ACHN (cell line): ENCODE data around the gene SIRT4.
"Not testable (repeated sequence)": the region's sequence is repeated elsewhere in the genome, so short reads cannot be mapped to it uniquely, and the experiment has no call there.

Experiments
- DNase-seq: peaks from one replicate; pipeline ENCODE4 v3.0.0-alpha.2; 2015
- in situ Hi-C: cut with HindIII; loops from 2 replicates; pipeline ENCODE4 v1.10.0; 2017; ENCODE audit warnings: low sequenced_read_pairs, low pct_ligation_motif_present, low pct_unique_long_range_greater_than_20kb

SIRT4 gene

DNA sequence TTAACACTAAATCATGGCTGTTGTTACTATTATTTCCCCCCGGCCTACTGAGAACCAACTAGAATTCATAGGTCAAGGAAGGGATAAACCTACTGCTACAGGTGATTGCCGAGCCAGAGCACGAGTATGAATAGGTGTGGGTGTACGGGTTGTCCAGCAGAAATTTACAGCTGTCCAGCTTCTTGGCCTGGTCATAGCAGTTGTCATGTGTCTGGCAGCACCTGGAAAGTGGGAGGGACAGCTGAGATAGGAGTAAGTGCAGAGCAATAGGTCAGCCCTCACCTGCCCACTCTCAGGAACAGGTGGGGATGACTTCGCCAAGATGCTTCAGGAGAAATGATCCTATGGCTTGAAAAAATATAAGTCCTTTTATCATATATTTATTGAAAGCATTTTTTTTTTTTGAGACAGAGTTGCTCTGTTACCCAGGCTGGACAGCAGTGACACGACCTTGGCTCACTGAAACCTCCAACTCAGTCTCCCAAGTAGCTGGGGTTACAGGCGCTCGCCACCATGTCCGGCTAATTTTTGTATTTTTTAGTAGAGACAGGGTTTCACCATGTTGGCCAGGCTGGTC lies 22.8 kb downstream of the SIRT4 start:
- in situ Hi-C loops = loop anchor here (25.0 kb wide), 1 partner anchor 112 kb away; the partner anchor contains the start of genes COX6A1, GATC and TRIAP1
- DNase-seq = no peak

DNA sequence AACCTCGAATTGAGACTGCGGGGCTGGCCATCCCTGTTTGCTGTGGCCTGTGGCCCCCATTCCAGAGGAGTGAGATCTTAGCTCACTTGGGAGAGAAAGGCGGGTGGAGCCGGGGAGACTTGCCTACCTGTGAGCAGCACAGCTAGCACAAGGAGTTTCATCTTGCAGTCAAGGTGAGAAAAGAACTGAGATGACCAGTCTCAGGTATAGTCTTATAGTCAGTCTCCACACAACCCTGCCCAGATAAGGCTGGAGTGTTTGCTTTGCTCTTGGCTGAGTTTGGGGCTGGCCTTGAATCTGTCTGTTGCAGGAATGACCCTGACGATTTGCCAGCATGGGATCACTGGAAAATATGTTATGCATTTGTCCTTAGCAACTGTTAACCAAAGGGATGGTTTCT lies 25.5 kb downstream of the SIRT4 start, which contains the start of gene PLA2G1B:
Gene PLA2G1B (minus strand): TSS at position 187 of the 400 bp plus-strand sequence. CDS start 26 bp downstream, at position 161.
- DNase-seq = no peak
- in situ Hi-C loops = loop anchor here (25.0 kb wide), 1 partner anchor 110 kb away; the partner anchor contains the start of genes COX6A1, GATC and TRIAP1

DNA sequence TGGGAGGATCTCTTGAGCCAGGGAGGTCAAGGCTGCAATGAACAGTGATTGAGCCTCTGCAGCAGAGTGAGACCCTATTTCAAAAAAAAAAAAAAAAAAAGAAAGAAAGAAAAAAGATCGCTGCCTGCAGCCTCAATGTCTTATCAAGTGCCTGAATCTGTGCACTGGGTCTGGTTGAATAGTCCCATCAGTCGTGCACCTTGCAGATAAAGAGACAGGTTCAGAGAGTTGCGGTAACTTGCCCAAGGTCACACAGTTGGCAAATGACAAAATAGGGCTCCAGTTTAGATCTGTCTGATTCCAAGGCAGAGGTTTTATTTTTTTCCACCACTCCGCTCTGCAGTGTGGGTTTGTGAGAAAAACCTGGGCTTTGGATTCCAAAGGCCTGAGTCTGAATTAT lies 26.1 kb downstream of the SIRT4 start:
- DNase-seq = no peak
- in situ Hi-C loops = loop anchor here (25.0 kb wide), 1 partner anchor 109 kb away; the partner anchor contains the start of genes COX6A1, GATC and TRIAP1

DNA sequence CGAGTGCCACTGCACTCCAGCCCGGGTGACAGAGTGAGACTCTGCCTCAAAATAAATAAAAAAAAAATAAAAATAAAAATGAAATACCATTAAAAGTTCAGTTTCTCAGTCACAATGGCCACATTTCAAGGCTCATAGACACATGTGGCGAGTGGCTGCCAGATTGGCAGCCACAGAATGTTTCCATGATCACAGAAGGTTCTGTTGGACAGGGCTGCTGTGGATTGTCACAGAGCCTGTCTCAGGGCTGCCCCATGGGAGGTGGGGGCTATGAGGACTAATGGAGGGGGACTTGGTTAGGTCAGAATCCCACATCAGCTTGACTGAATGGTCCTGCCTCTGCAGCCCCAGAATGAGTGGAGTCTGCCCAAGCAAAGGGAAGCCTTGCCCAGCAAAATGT lies 29.3 kb downstream of the SIRT4 start:
- DNase-seq = no peak
- in situ Hi-C loops = loop anchor here (25.0 kb wide), 1 partner anchor 106 kb away; the partner anchor contains the start of genes COX6A1, GATC and TRIAP1

DNA sequence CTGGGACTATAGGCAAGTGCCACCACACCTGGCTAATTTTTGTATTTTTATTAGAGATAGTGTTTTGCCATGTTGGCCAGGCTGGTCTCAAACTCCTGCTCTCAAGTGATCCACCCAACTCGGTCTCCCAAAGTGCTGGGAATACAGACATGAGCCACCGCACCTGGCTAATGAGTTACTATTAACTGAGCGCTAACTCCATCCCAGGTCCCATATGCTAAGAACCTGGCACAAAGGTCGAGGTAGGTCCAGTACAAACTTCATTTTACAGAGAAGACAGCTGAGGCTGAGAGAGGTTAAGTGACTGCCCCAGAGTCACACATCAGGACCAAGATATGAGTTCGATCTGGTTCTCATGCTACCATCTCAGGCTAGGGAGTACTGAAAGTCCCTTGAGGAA lies 29.9 kb downstream of the SIRT4 start:
- in situ Hi-C loops = loop anchor here (25.0 kb wide), 1 partner anchor 105 kb away; the partner anchor contains the start of genes COX6A1, GATC and TRIAP1
- DNase-seq = no peak

DNA sequence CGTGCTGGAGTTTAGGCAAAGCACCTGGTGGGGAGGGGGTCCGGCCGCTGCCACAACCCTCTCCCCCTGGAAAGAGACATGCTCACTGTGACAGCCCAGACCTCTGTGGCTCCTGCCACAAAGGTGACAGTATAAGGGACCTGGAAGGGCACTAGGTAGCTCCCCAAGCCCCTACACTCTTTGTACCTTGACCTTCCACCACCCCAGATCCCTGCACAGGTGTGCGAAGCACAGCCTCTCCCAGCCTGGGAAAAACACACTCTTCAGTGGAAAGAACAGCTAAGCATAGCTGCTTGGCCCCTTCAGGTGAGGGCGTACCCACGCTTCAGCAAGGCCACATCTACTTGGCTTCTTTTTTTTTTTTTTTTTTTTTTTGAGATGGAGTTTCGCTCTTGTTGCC lies 30.4 kb downstream of the SIRT4 start:
- no peak for DNase-seq
- in situ Hi-C loops = loop anchor here (25.0 kb wide), 1 partner anchor 105 kb away; the partner anchor contains the start of genes COX6A1, GATC and TRIAP1

DNA sequence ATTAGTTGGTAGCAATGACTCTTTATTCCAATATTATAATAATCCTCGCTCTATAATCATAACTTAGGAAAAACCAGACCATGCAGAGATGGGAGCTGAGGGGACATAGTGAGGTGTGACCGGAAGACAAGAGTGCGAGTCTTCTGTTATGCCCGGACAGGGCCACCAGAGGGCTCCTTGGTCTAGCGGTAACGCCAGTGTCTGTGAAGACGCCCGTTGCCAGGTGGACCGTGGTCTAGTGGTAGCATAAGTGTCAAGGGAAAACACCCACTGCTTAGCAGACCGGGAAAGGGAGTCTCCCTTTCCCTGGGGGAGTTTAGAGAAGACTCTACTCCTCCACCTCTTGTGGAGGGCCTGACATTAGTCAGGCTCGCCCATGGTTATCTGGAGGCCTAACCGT lies 33.3 kb downstream of the SIRT4 start:
- DNase-seq = peak; percentile 77
- in situ Hi-C loops = loop anchor here (25.0 kb wide), 1 partner anchor 102 kb away; the partner anchor contains the start of genes COX6A1, GATC and TRIAP1

DNA sequence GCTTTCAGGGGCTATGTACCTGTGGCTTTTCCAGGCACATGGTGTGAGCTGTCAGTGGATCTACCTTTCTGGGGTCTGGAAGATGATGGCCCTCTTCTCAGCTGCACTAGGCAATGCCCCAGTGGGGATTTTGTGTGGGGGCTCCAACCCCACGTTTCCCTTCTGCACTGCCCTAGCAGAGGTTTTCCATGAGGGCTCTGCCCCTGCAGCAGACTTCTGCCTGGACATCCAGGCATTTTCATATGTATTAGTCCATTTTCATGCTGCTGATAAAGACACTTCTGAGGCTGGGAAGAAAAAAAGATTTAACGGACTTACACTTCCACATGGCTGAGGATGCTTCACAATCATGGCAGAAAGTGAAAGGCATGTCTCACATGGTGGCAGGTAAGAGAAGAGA lies 34.3 kb downstream of the SIRT4 start:
- in situ Hi-C loops = loop anchor here (25.0 kb wide), 1 partner anchor 101 kb away; the partner anchor contains the start of genes COX6A1, GATC and TRIAP1
- DNase-seq = not testable (repeated sequence)

DNA sequence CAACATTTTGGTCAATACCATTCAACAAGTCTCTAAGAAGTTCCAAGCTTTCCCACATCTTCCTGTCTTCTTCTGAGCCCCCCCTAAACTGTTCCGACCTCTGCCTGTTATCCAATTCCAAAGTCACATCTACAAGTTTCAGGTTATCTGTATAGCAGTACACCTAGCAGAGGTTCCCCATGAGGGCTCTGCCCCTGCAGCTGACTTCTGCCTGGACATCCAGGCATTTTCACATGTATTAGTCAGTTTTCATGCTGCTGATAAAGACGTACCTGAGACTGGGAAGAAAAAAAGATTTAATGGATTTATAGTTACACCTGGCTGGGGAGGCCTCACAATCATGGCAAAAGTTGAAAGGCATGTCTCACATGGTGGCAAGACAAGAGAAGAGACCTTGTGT lies 35.6 kb downstream of the SIRT4 start:
- in situ Hi-C loops = loop anchor here (25.0 kb wide), 1 partner anchor 100 kb away; the partner anchor contains the start of genes COX6A1, GATC and TRIAP1
- no peak for DNase-seq

DNA sequence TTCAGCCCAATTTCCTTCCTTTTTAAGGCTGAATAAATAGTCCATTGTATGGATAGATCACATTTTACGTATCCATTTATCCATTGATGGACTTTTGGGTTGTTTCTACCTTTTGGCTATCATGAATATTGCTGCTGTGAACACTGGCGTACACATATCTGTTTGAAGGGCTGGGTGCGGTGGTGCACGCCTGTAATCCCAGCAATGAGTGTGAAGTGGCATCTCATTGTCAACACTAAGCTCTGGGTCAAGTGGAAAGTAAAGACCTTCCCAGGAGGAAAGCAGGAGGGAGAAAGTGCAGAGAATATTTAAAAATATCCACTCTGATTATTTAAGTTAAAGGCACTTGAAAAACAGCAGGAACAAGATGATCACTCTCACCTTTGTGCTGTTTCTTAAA lies 37.1 kb downstream of the SIRT4 start:
- in situ Hi-C loops = loop anchor here (25.0 kb wide), 1 partner anchor 98 kb away; the partner anchor contains the start of genes COX6A1, GATC and TRIAP1
- no peak for DNase-seq

DNA sequence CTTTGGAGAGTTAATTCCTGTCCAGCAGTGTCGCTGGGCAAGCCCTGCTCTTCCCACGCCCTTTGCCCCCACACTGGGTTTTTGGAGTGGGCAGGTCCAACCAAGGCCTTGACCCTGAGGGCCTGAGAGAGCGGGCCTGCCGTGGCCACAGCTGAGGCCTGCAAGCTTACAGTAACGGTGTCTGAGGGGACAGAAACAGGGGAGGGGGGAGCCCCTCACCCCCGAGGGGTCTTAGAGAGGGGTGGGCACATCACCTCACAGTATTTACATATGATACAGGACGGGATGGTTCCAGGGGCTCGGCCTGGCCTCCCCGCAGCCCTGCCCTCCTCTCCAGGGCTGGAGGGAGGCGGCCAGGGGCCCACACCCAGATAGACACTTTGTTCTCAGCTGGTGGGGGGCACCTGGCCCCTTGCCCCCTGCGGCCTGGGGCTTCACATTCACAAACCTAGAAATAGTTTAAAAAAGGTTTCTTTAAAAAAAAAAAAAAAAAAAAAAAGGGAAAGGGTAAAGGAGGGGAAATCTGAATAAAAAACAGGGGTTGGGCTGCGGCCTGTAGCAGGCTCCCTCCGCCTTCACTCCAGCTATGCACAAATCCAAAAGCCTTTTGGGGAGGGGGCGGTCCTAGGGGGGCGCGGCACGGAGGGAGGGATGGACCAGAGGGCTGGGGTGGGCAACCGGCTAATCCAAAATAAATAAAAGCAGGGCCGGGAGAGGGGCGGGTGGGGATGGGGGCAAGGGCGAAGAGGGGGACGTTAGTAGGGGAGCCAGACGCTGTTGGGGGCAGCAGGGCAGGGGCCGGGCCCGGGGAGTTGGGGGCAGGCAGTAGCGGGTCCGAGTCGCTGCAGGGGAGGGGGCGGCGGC lies 40.3 kb downstream of the SIRT4 start:
- in situ Hi-C loops = loop anchor here (25.0 kb wide), 1 partner anchor 95 kb away; the partner anchor contains the start of genes COX6A1, GATC and TRIAP1
- no peak for DNase-seq

DNA sequence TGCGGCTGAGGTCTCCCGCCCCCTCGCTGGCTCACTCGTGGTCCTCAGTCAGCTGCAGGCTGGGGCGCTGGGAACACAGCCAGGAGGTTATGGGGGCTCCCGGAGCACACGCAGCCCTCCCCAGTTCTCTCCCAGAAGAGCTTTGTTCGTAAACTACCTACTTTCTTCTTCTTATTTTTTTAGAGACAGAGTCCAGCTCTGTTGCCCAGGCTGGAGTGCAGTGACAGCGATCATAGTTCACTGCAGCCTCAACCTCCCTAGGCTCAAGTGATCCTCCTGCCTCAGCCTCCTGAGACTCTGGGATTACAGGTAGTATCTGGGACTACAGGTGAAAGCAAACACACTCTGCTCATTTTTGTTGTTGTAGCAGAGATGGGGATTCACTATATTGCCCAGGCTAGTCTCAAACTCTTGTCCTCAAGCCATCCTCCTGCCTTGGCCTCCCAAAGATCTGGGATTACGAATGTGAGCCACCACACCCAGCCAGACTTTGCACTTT lies 41.0 kb downstream of the SIRT4 start:
- in situ Hi-C loops = loop anchor here (25.0 kb wide), 1 partner anchor 94 kb away; the partner anchor contains the start of genes COX6A1, GATC and TRIAP1
- no peak for DNase-seq

DNA sequence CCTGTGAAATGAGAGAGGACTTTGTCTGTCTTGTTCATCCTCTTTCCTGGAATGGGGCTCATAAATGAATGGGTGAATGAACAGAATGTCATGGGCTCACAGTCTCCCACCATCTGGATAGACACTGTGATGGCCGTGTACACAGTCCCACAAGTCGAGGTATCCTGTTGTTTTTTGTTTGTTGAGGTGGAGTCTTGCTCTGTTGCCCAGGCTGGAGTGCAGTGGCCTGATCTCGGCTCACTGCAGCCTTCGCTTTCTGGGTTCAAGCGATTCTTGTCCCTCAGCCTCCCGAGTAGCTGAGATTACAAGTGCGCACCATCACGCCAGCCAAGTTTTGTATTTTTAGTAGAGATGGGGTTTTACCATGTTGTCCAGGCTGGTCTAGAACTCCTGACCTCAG lies 41.6 kb downstream of the SIRT4 start:
- no peak for DNase-seq
- in situ Hi-C loops = loop anchor here (25.0 kb wide), 1 partner anchor 94 kb away; the partner anchor contains the start of genes COX6A1, GATC and TRIAP1

DNA sequence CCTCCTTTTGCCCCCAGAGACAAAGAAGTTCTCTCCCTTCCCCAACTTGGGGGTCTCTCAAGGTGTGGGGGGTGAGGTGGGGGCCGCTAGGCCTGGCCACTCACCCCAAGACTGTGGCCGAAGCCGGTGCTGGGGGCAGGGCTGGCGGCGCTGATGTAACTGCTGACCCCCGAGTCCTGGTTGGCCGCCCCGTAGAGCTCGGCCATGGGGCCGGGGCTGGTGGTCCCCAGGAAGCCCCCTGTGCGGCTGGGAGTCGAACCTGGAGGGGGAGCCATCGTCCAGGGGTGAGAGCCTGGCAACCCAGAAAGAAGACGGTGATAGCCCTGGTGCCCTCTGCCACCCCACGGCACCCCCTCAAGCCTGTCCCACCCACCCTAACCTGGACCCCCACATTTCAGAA lies 43.9 kb downstream of the SIRT4 start:
- in situ Hi-C loops = loop anchor here (25.0 kb wide), 1 partner anchor 91 kb away; the partner anchor contains the start of genes COX6A1, GATC and TRIAP1
- DNase-seq = no peak

DNA sequence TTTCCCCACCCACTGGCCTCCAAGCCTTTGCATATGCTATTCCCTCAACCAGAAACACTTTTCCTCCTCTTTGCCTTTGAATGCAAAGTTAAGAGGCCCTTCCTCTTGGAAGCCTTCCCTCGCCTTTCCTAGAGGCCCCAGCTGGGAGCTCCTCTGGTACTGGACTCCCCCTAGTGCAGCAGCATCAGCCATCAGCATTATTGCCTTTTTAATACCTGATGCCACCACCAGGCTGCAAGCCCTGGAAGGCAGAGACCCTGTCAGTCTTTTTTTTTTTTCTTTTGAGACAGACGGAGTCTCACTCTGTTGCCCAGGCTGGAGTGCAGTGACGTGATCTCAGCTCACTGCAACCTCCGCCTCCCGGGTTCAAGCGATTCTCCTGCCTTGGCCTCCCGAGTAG lies 44.6 kb downstream of the SIRT4 start:
- no peak for DNase-seq
- in situ Hi-C loops = loop anchor here (25.0 kb wide), 1 partner anchor 91 kb away; the partner anchor contains the start of genes COX6A1, GATC and TRIAP1

DNA sequence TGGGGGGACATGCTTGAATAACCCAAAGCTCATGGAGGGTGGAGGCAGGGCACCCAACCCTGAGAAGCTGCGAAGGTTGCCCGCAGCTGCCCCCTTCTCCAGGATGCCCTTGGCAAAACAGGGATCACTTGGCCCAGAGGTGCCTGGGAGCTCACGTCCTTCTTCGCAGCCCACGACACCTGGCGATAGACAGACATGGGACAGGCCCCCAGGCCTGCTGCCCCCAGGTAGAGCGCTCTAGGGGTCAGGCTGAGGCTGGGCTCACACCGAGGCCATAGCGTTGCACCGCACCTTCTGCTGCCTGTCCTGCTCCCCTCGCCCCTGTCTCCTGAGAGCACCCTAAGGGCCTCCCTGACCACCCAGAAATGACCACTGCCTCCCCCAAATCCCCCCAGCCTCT lies 45.6 kb downstream of the SIRT4 start:
- no peak for DNase-seq
- in situ Hi-C loops = loop anchor here (25.0 kb wide), 1 partner anchor 90 kb away; the partner anchor contains the start of genes COX6A1, GATC and TRIAP1

DNA sequence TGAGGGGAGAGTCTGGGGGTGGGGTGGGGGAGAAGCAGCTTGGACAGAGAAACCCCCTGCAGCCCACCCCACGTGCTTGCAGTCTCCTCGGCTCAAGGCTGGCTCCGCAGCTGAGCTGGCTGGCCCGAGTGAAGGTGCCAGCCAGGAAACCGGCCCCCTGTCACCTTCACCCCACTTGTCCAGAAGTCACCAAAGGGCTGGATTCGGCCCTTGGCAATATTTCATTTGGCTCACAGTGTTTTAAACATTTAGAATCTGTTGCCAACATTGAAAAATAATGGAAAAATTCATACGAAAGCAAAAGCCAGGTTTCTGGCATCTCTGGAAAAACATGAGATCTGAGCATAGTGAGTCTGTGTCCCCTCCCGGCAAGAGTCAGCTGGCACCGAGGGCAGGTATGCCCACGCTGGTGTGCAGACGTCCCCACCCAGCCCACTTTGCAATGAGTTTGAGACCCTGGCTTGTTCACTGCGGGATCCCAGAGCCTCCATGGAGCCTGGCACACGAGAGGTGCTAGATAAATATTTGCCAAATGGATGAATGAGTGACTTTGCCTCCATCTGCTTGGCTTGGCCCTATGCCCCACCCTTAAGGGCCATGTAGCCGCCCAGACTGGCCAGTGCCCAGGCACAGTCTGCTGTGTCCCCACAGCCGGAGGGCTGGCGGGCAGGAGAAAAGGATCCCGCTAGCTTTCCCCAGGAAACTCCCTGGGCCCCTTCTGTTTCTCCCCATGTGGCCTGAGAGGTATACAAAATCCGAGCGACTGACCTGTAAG lies 48.6 kb downstream of the SIRT4 start:
- in situ Hi-C loops = no loop called here
- peak; percentile 61 for DNase-seq

DNA sequence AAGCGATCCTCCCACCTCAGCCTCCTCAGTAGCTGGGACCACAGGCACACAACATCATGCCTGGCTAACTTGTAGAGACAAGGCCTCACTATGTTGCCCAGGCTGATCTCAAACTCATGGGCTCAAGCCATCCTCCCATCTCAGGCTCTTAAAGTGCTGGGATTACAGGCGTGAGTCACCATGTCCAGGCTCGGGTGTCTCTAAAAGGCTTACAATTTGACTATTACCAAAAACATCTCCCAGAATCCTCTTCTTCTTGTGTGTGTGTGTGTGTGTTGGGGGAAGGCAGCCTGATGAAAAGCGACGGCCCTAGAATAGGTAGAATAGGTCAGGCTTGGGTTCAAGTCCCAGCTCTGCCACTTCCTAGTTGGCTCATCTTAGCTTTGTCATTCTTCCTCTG lies 50.0 kb downstream of the SIRT4 start:
- DNase-seq = peak; percentile 43

More for the DNA sequence above, 50.0 kb downstream of the SIRT4 start:
- in situ Hi-C loops = no loop called here
